H1 (cell line): ENCODE data around the gene SERGEF. TPM values are rescaled to one million over a fixed set of nuclear protein-coding genes. Genes with fewer than 3 reads are reported as not detected.

ENCODE experiments used
- CHD7 ChIP-seq: fragments of 300-600 bp; sonication (generic); IDR thresholded peaks from 2 replicates; pipeline ENCODE4 v1.7.1; 2012; ENCODE audit warnings: low read length, moderate library complexity, mild to moderate bottlenecking, inconsistent platforms; ENCODE audit not compliant: insufficient replicate concordance
- PHF8 ChIP-seq: fragments of 200-600 bp; sonication (generic); conservative IDR thresholded peaks from 2 replicates; pipeline ENCODE4 v1.7.1; 2012; ENCODE audit warnings: low read depth, mild to moderate bottlenecking, inconsistent platforms, low read length, moderate library complexity
- SAP30 ChIP-seq: fragments of 300-600 bp; sonication (generic); IDR thresholded peaks from 2 replicates; pipeline ENCODE4 v1.7.1; 2012; ENCODE audit warnings: low read length, moderate library complexity, mild to moderate bottlenecking, inconsistent platforms; ENCODE audit not compliant: insufficient read depth, insufficient replicate concordance
- TEAD4 ChIP-seq: IDR thresholded peaks from 2 replicates; pipeline ENCODE4 v1.6.1; 2012; ENCODE audit warnings: low read depth, low read length, inconsistent platforms, mixed read lengths
- polyA plus RNA-seq, 7 experiments: library from polyadenylated mRNA; depleted of rRNA in 3 of 7; stranded (reverse) in 5 of 7; unstranded in 2 of 7; fragments of >200 nt in 5 of 7; fragments of 200-250 nt in 2 of 7; gene quantifications; 1 replicate in 5 of 7; 2 replicates in 1 of 7; 4 replicates in 1 of 7; pipeline versions ENCODE4 v1.2.1 to v1.2.3, GENCODE V29; 2011 to 2013; ENCODE audit warnings: missing spikeins in 2 of 7, mixed read lengths in 2 of 7
- total RNA-seq: library from RNA; stranded (reverse); fragmentation: NEBNext Ultra II Directional; extraction: Animal tissue kit (Norgen Biotek cat#: 25700); gene quantifications from 2 replicates; pipeline ENCODE4 v1.2.1, GENCODE V29; 2021

SERGEF gene
- total and polyA plus RNA-seq, 2 of the 8 experiments (the other 6 are each of a cell fraction or from before 2014, with no cell fraction given), result 16.6 to 28.8 TPM

DNA sequence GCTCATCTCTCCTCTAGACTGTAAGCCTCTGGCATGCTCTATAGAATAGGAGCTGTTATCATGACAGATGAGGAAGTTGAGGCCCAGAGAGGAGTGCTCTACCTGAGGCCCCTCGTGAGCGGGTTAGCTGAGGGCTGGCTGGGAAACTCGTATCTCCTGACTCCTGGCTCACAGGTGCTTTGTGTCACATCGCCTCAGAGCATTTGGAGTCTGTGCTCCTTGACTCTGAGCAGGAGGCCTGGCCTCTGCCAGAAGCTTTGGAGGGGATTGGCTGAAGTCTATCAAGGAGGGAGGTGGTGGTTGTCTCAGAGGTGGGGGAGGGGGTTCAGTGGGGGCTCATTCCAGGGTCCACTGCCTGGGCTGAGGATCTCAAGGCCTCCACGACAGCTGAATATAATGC lies 270.8 kb downstream of the SERGEF start (continued):
- TF ChIP-seq CHD7 (no peak), PHF8 (no peak), TEAD4 (no peak), SAP30 (no peak)
- TF ChIP-seq, all 59 proteins: peak for 0
